ENCODE data around the gene BTG2.

The BTG2 gene

DNA sequence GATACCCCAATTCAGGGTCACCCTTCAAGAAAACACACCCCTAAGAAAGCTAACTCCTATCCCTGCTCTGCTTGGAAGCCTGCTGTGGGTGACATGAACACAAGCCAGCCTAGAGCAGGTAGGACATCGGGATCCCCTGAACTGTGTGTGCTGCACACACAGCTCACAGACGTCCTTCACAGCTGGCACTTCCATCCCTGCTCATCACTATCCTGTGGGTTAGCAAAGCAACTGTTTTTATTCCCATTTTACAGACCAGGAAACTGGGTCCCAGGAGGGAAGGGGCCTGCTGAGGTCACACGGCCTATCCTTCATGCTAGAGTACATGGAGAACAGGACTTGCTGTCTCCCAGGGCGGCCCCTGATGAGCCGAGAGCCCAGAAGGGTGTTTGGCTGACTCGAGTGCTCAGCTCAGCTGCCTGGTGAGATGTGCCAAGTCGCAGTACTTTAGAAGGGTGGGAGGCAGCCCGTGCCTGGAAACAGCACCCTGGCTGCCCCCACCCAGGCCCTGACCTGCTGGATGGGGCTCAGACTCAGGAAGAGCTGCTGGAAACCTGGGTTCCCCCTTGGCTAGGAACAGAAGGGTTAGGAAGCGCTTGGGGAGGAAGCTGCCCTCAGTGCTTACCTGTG is 28.3 kb upstream of the BTG2 start:
- peak; percentile 57 for DNase-seq (ENCODE audit: low spot score)

DNA sequence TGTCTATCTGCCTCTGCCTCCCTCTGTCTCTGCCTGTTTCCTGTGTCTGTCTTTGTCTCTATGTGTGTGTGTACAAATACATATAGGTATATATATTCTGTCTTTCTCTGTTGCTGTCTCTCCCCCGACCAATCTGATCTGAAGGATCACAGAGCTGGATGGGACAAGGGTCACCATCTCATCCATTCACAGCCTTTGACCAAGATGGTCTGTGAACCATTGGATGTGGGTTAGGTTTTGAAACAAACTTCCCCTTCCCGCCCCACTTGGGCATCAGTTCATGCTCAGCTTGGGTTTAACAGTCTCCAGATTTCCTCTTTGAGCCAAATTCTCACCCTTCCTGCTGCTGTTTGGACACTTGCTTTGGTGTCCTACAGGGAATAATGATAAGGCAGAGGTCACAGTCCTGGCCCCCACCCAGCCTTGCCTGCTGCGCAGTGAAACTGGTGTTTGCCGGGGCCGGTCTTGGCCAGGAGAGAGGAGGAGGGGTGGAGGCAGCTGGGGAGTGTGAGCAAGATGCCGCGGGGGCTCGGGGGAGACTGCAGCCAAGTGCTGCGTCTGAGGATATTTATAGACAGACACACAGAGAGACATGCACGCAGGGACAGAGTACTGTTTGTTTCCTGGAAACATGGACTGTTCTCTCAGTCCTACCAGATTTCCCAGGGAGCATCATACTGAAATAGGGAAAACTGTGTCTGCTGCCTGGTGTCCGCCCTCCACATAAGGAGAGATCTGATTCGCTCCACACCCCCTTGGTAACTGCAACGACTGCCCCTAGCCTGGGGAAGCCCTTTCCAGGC is 27.0 kb upstream of the BTG2 start:
- DNase-seq (ENCODE audit: low spot score) = peak; percentile 96

DNA sequence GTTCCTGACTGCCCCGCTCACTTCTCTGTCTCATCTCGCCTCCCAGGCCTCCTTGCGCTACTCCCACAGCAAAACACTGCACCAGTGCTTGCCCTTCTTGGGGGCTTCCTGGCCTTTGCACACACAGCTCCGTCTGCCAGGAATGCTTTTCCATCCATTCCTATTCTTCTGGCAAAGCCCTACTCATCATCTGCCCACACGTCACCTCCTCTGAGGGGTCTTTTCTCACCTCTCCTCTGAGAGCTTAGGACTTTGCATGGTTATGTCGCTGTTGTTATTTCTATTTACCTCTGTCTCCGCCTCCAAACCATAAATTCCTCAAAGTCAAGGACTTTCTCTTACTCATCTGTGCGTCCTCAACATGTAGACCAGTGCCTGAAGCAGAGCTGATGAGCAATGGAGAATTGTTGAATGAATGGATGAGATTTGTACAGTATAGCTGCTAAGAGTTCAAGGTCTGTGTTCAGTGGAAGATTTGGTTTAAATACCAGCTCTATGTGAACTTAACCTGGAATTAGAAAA is 26.4 kb upstream of the BTG2 start:
- no peak for DNase-seq (ENCODE audit: low spot score)

DNA sequence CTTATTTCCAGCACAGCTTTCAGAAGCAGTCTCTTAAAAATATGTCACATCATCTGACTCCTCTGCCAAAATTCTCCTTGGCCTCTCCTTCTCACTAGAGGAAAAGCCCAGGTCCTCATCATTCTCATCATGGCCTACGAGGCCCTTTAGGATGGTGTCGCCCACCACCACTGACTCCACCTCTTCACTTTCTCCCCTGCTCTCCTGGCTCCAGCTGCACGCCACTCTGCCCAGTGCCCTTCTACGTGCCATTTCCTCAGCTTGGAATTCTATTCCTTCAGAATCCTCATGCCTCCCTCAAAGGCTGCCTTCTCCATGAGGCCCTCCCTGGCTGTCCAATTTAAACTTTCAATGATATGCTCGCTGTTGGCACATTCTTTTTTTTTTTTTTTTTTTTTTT is 25.3 kb upstream of the BTG2 start:
- DNase-seq (ENCODE audit: low spot score) = no peak

DNA sequence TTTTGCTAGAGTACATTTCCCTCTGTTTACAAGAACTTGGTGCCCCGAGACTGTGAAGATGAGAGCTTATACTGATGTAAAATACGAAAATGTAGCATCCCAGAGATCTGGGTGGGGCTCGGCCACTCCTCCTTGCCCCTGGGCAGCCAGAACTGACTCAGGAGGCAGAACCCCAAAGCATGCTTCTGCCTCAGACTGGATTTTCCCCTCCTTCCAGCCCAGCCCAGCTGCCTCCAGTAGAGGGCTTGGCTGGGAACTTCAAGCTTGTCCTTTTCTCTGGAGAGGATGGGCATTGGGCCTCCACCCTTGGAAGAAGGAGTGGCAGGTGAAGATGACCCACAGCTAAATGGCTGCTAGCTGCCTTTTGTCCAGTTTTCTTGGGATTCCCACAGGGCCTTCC is 24.3 kb upstream of the BTG2 start:
- no peak for DNase-seq (ENCODE audit: low spot score)

DNA sequence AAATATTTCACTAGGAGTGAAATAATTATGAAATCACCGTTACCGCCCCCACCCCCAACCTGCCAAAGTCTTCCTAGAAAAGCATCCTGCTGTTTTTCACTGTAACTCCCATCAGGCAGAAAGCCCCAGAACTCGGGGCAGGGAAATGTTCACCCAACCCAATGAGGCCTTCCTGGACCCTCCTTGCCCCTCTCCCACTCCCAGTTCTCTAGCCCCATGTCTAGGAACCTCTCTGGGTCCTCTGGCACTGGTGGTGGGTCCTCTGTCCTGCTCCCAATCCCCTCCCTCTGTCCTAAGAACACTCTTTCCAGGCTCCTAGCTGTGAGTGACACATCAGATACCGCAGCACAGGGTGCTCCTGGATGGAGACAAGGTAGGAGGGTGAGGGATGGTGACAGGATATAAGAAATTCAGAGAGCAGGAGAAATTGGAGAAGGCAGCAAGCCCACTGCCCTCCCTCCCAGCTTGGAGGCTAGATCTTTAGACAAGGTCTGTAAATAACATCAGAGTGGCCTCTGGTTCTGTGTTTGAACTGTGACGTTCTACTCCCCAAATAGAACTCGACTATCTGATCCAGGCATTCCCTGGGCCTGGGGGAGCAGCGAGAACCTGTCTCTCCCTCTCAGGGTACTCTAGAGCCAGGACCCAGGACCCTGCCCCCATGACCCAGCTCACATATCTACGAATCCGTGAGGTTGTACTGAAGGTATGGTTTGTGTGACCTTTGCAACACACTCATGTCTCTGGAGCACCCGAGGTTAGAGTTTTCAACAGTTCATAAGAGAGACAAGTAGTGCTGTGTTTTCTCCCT is 23.3 kb upstream of the BTG2 start:
- no peak for DNase-seq (ENCODE audit: low spot score)

DNA sequence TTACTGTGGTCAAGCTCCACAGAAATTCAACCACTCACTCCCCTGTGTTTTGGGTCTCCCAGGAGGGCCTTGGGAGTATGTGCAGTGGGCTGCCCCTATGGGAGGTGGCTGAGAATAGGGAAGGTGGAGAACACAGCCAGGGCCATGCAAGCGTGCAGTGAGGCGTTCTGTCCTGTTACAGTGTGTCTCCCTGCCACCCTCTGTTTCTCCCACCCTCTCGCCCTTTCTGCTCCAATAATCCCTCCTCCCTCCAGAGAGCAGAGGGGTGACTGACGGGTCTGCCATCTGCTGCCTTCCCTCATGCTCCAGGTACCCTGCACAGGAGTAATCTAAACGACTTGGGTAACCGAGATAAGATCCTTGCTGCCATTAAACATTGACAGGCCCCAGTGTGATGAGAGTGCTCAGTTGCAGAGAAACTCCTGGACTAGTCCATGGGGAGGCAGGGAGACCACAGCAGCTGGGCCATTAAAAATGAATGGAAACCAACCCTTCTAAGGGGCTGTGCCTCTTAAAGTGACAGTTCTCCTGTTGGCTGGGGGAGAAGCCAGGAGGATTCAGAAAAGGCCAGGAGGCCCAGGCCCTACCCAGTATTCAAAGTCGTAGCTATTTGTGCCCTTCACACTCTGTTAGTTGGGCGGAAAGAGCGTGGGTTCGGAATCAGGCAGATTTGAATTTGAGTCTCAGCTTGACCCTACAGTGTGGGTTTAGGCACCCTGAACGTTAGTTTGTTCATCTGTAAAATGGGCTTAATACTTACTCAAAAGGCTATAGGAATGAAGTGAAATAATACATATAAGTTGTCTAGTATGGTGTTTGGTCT is 22.4 kb upstream of the BTG2 start:
- no peak for DNase-seq (ENCODE audit: low spot score)

DNA sequence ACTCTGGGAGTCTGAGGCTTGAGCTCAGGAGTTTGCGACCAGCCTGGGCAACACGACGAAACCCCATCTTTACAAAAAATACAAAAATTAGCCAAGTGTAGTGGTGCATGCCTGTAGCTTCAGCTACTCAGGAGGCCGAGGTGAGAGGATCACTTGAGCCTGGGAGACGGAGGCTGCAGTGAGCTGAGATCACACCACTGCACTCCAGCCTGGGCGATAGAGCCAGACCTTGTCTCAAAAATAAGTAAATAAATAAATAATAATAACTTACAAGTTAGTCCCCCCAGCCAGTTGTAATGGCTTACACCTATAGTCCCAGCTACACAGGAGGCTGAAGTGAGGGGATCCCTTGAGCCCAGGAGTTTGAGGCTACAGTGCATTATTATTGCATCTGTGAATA is 21.7 kb upstream of the BTG2 start:
- DNase-seq (ENCODE audit: low spot score) = no peak

DNA sequence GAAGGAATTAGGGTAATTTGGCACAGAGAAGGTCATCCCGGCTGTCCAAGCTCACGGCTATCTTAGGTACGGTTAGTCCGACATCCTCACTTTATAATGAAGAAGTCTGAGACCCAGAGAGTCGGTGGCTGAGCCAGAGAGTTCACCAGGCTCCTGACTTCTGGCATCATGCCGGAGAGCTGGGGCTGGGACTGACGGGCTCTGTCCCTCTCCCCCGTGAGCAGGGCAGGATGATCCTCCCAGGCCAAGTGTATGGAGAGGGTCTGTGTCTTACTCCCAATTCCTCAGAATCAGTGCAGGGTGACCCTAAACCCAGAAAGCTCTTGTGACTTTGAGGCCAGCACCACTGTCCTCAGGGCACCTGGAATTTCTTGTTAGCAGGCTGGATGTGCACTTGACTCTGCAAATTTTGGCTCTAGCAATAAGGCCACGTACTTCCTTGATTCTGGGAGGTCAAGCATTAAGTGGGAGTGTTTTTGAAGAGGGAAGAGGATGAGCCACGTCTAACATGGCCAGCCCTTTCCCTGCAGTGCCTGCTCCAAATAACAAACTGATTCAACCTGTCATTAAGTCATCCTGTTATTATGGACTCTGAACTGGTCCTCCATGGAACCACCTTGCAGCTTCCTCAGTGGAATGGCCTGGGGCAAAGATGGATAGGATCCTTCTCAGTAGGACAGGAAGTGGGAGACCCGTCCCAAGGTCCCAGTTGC is 20.8 kb upstream of the BTG2 start:
- no peak for DNase-seq (ENCODE audit: low spot score)

DNA sequence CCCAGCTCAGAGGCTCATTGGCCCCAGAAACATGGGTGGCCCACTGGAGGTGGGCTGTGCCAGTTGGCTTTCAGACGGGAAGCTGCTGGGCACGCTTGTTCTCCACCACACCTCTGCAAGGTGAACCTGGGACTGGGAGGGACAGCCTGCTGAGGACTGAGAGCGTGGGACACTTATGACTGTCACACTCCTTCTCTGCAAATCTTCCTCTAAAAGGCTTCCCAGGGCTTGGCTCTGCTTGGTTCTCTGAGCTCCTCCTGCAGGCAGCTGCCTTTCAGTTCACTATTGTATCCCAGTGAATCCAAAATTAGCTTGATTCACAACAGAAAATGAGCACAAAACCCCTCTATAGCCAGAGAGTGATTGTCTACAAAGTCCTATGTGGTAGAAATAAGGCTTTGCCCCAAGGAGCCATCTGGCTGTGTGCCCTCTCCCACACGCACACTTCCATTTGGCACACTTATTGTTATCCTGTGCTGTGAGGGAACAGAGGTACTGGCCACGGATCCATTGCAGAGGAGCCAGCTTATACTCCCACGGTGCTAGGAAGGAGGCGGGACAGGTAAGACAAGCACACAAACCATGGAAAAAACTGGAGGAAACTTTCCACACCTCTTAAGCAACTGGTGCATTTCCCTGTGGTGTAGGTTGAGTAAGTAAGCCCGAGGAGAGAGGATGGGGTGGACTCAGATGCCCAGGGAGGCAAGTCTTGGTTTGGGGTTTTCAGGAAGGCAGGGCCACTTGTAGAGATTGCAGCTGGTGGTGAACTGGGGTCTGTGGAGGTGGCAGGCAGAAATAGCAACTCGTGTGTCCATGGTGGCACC is 18.9 kb upstream of the BTG2 start:
- peak; percentile 88 for DNase-seq (ENCODE audit: low spot score)

DNA sequence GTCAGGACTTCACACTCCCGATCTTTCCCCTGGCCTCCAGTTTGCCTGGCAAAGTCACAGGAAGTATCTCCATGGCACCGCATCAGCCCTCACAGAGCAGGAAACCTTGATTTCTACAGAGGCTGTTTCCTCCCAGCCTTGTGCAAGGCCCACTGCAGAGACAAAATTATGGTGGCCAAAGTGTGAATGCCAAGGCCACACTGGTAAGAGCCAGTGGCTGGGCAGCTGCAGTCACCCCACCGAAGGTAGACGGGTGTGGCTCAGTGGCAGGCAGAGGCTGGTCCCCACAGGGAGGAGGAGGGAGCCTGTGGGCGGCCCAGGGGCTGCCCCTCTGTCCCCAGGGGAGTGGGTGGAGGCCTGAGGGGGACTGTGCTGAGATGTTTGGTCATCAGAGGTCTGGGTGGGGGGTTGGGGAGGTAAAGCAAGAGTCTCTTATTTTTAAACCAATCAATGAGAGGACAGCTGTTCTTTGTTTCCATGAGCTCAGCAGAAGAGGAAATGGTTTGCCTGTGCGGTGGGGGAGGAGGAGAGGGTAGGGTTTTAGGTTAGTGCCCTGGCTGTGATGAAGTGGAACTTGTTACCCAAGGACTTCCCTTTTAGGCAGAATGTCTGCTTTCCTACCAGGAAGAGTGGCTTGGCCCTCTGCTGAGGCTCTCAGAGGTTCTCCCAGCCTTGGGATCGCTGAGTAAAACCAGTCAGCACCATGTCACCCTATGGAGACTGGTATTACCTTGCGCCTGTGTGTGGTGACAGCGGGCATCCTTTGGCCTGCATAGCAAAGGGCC is 18.0 kb upstream of the BTG2 start:
- DNase-seq (ENCODE audit: low spot score) = peak; percentile 73

DNA sequence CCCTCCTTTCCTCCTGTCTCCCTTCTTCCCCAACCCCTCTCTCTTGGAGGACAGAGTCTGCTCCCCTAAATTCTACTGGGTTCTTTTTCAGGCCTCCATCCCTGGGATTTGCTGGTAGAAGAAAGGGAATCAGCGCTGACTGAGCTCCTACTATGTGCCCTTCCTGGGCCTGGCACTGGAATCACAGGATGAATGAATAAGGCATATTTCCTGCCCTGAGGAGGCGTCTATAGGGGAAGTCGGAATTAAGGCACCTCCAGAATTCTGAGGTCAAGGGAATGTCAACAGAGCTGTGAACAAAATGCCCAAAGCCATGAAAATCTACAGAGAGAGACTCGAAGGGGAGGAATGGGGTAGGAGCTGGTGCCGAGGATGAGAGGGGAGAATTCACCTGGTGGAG is 17.4 kb upstream of the BTG2 start:
- DNase-seq (ENCODE audit: low spot score) = no peak

DNA sequence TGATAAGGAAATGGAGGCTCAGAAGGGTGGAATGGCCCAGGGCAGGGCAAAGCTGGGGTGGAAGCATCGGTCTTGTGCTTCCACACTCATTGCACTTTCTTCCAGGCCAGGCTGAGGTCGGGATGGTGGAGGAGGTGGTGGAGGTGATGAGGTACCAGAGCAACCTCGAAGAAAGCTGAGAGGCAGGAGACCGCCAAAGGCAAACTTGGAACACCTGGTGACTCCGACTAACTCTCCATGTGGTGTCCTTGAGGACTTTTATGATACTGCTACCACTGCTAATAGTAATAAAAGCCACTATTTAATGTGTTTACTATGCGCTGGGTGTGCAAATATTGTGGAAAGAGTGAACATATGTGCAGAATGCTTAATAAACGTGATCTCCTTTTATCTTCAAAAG is 16.9 kb upstream of the BTG2 start:
- no peak for DNase-seq (ENCODE audit: low spot score)

DNA sequence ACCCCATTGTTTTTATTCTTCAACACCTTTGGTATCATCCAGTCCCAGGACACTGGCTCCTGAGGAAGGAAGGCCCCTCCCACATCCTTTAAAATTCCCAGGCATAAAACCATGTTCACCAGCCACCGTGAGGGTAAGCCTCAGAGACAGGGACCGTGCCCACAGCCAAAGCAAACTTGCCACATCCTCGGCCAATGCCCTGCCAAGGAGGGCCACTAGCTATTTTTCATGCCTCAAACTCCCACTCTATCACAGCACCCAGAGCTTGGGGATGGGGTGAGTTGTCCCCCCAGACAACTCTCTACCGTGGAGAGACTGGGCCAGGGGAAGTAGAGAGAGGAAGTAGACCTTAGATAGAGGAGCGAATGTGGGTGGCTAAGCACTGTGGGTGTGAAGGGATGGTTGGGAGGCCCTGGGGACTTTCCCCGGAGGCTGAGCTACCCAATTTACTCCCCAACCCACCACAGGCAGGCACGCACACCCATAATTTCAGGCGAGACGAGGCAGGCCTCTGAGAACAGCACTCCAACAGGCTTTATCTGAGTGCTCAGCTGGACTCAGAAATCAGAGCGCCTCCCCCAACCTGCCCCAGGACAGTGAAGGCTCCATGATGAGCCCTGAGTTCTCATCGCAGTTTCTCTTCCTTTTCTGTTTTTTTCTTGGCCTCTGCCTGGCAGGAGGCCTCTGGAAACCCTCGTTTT is 15.9 kb upstream of the BTG2 start:
- peak; percentile 65 for DNase-seq (ENCODE audit: low spot score)

DNA sequence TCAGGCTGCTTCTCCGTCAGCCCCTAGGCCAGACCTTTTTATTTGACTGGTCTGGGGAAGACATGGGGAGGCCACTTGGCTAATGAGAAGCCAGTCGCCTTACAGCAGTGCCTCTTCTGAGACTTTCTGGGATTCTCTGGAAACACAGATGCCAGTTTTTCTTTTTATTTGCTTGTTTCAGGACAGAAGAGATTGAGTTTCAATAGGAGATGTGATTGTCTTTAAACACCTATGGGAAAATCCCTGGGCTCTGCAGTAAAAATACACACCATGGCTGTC is 15.4 kb upstream of the BTG2 start:
- DNase-seq (ENCODE audit: low spot score) = no peak

DNA sequence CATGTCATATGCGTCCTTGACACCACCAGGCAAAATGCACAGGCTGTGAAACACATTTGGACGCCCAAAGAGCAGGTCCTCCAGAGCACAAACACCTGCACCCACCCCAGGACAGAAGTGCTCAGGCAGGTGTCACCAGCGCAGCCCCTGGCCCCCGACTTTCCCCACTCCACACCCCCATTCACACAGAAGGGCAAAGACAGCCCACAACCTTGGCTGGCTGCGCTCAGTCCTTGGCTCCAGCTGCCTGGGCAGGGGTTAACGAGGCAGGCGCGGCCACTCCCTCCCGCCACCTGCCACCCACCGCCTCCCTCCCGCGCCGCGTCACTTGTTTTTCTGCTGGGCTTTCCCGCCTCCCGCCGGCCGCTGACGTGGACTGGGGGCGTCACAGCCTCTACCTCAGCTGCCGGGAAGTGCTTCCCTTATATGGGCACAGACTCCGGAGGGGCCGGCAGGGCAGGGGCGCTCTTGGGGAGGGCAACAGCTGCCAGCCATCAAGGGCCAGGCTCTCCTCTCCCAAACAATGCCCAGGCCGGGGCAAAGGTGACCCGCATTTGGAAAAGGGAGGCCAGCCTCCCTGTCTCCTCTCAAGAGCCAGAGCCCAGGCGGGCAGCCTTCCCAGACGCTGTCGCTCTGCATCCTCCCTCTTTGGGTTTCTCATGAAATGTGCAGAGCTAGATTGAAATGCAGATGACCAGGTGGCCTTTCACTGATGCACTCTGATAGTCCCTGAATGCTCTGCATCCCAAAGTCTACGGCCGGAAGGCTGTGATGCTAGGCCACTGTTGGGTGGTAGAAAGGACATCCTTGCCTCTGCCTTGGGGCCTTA is 14.8 kb upstream of the BTG2 start:
- peak; percentile 93 for DNase-seq (ENCODE audit: low spot score)

DNA sequence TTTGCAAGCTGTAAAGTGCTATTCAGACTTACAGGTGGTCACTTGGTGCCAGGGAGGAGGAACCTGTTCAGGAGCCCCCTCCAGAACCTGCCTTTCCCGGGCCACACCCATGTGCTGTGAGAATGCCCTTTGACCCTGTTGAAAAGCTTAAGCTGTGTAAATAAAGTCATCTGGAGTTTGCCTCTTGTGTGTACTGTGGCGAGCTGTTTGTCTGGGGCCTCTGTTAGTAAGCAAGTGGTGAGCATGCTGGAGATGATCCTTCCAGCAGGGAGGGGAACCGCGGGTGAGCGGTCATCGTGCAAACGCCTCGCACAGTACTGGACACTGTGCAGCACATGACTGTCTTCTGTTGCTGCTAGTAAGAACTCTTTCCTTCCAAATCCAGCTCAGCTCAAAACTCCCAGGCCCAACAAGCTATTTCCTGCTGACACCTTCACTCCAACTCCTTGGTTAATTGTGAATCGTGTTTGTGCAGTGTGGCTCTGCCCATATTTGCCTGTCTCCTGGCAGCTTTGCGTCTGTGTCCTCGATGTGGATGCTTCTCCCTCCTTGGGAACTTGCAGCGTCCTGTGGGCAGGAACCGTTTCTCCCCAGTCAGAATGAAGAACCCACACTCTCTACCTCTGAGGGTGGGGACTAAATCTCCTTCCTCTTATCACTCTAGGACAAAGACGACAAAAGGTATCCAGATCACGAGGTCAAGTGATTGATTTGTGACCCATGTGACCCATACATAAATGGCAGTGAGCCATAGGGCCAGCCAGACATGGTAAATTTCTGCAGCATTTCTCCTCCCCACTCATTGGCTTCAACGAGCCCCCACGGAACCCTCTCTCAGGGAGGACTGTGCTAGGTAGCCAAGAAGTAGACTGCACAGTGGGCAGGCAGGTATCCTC is 13.9 kb upstream of the BTG2 start:
- DNase-seq (ENCODE audit: low spot score) = peak; percentile 62

All from globus pallidus (tissue), 1 donor.